CD1c-positive myeloid dendritic cell (primary cell): ENCODE measurements around the gene ZNF784.
"Not testable (repeated sequence)": the region's sequence is repeated elsewhere in the genome, so short reads cannot be mapped to it uniquely, and the experiment has no call there.

Experiments
- DNase-seq: peaks from one replicate; pipeline ENCODE4 v3.0.0-alpha.2; 2016; ENCODE audit errors: extremely low spot score

The ZNF784 gene

GRCh38 chr19:55583897-55584296 lies 40.5 kb downstream of the ZNF784 start:
- not testable (repeated sequence) for DNase-seq

GRCh38 chr19:55582284-55582683 lies 42.1 kb downstream of the ZNF784 start:
- DNase-seq, result not testable (repeated sequence)

- DNase-seq, result no peak
Observed at GRCh38 chr19:55581823-55582223, 42.5 kb downstream of the ZNF784 start.

- no peak for DNase-seq
Observed at GRCh38 chr19:55581145-55581822, 43.1 kb downstream of the ZNF784 start.

GRCh38 chr19:55580628-55581144 lies 43.7 kb downstream of the ZNF784 start, which contains the start of gene ZNF579:
Gene ZNF579, minus strand, starts transcription at chr19:55580848. Its CDS starts 1,209 bp downstream, at chr19:55579639.
- peak; percentile 81 for DNase-seq

GRCh38 chr19:55579766-55580621 lies 44.4 kb downstream of the ZNF784 start:
- DNase-seq, result no peak

- DNase-seq, result no peak
Observed at GRCh38 chr19:55578761-55579747, 45.3 kb downstream of the ZNF784 start.

GRCh38 chr19:55578031-55578760 lies 46.2 kb downstream of the ZNF784 start:
- DNase-seq, result no peak

- DNase-seq, result no peak
Observed at GRCh38 chr19:55576746-55577145, 47.6 kb downstream of the ZNF784 start.

GRCh38 chr19:55573929-55574328 lies 50.4 kb downstream of the ZNF784 start:
- DNase-seq, result not testable (repeated sequence)
